ENCODE measurements around the gene RAB4A.
A peak's percentile ranks its signal among the peaks of the same experiment; 100 is the strongest.

Gene RAB4A

GRCh38 chr1:229280037-229280828 lies 9.3 kb downstream of the RAB4A start:
- DNase-seq (ENCODE audit: insufficient read length, low spot score) (no peak), FAIRE-seq (no peak)
- TF ChIP-seq PAX5 (IDR thresholded peaks at IDR 0.05; ENCODE audit: insufficient read depth, low read length, severe bottlenecking) (no peak), POLR2AphosphoS5 (IDR thresholded peaks at IDR 0.05; ENCODE audit: low read depth, low read length) (no peak), SPI1 (IDR thresholded peaks at IDR 0.05; ENCODE audit: low read depth, low read length) (no peak), TAF1 (IDR thresholded peaks at IDR 0.05; ENCODE audit: low read depth, low read length) (no peak), POLR2A (IDR thresholded peaks at IDR 0.05; ENCODE audit: low read depth, low read length) (no peak), POU2F2 (IDR thresholded peaks at IDR 0.05; ENCODE audit: low read depth, low read length) (no peak)

DNA sequence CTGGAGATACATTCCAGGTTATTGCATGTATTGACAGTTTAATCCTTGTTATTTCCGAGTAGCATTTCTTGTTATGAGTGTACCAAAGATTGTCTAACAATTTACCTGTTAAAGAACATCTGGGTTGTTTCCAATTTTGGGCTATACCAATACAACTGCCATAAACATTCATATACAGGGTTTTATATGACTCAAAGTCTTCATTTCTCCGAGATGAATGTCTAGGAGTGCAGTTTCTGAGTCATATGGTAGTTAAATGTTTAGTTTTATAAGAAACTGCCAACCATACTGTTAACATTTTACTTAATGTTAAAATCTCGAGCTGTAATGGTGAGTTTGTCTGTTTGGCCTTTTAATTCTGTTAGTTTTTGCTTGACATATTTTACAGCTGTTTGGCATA lies 10.0 kb downstream of the RAB4A start:
- FAIRE-seq (no peak), DNase-seq (ENCODE audit: insufficient read length, low spot score) (no peak)
- TF ChIP-seq SPI1 (IDR thresholded peaks at IDR 0.05; ENCODE audit: low read depth, low read length) = no peak
- TF ChIP-seq POU2F2 (IDR thresholded peaks at IDR 0.05; ENCODE audit: low read depth, low read length) = no peak
- no peak for TF ChIP-seq TAF1 (IDR thresholded peaks at IDR 0.05; ENCODE audit: low read depth, low read length)
- no peak for TF ChIP-seq POLR2A (IDR thresholded peaks at IDR 0.05; ENCODE audit: low read depth, low read length)
- no peak for TF ChIP-seq POLR2AphosphoS5 (IDR thresholded peaks at IDR 0.05; ENCODE audit: low read depth, low read length)
- TF ChIP-seq PAX5 (IDR thresholded peaks at IDR 0.05; ENCODE audit: insufficient read depth, low read length, severe bottlenecking) = no peak

DNA sequence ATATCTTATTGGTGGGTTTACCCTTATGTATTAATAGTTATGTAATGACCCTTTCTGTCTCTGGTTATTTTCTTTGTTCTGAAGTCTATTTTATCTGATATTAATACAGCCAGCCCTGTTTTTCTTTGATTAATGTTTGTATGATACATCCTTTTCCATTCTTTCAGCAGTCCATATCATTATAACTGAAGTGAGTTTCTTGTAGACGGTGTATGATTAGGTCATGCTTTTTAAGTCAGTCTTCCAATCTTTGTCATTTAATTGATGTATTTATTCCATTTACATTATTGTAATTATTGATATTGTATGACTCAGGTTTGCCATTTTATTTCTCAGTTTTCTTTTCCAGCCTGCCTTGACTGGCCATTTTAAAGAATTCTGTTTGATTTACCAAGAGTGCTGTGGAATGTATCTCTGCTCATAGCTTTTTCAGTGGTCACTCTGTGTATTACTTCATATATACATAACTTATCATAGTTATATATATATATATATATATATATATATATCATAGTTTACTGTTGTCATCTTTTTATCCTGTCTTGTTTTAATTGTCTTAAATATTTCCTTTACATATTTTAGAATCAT lies 10.5 kb downstream of the RAB4A start:
- no peak for TF ChIP-seq TAF1 (IDR thresholded peaks at IDR 0.05; ENCODE audit: low read depth, low read length)
- TF ChIP-seq POLR2AphosphoS5 (IDR thresholded peaks at IDR 0.05; ENCODE audit: low read depth, low read length) = no peak
- TF ChIP-seq PAX5 (IDR thresholded peaks at IDR 0.05; ENCODE audit: insufficient read depth, low read length, severe bottlenecking) = no peak
- TF ChIP-seq POLR2A (IDR thresholded peaks at IDR 0.05; ENCODE audit: low read depth, low read length) = no peak
- TF ChIP-seq SPI1 (IDR thresholded peaks at IDR 0.05; ENCODE audit: low read depth, low read length) = no peak
- TF ChIP-seq POU2F2 (IDR thresholded peaks at IDR 0.05; ENCODE audit: low read depth, low read length) = no peak
- FAIRE-seq (no peak), DNase-seq (ENCODE audit: insufficient read length, low spot score) (no peak)

DNA sequence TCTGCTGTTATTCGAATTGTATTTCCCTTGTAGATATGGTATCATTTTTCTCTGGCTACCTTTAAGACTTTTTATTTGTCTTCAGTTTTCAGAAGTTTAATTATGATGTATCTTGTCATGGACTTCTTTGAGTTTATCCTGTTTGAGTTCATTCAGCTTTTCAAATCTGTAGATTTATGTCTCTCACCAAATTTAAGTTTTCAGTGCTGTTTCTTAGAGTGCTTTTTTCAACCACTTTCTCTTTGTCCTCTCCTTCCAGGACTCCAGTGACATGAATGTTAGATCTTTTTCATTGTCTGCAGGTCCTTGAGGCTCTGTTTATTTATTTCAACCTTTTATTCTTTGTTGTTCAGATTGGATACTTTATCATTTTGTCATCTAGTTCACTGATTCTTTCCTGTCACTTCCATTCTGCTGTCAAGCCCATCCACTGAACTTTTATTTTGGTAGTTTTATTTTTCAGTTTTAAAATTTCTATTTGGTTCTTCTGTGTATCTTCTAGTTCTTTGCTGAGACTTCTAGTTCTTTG lies 11.4 kb downstream of the RAB4A start:
- DNase-seq (ENCODE audit: insufficient read length, low spot score) (no peak), FAIRE-seq (no peak)
- TF ChIP-seq TAF1 (IDR thresholded peaks at IDR 0.05; ENCODE audit: low read depth, low read length) (no peak), POLR2A (IDR thresholded peaks at IDR 0.05; ENCODE audit: low read depth, low read length) (no peak), PAX5 (IDR thresholded peaks at IDR 0.05; ENCODE audit: insufficient read depth, low read length, severe bottlenecking) (no peak), POLR2AphosphoS5 (IDR thresholded peaks at IDR 0.05; ENCODE audit: low read depth, low read length) (no peak), SPI1 (IDR thresholded peaks at IDR 0.05; ENCODE audit: low read depth, low read length) (no peak), POU2F2 (IDR thresholded peaks at IDR 0.05; ENCODE audit: low read depth, low read length) (no peak)

DNA sequence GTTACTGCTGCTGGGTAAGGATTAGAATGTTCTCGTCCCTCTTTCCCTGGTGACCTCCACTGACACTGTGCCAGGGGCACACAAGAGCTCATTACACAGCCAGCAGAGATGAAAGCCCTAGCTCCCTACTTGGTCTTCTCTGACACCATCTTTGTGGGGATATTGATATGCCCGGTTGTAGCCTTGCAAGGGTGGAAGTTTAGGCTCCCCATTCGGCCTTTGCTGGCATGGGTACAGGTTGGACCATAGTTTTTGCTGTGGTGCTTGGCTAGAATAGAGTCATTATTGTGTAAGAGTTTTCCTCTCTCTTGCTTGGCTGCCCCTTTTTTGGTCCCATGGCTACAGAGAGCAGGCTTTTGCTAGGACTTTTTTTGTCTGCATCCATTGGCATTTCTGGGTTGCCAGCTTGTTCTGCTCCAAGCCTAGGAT lies 12.3 kb downstream of the RAB4A start:
- FAIRE-seq = peak; percentile 5
- no peak for DNase-seq (ENCODE audit: insufficient read length, low spot score)
- TF ChIP-seq POLR2AphosphoS5 (IDR thresholded peaks at IDR 0.05; ENCODE audit: low read depth, low read length) = no peak
- TF ChIP-seq PAX5 (IDR thresholded peaks at IDR 0.05; ENCODE audit: insufficient read depth, low read length, severe bottlenecking) = no peak
- no peak for TF ChIP-seq POLR2A (IDR thresholded peaks at IDR 0.05; ENCODE audit: low read depth, low read length)
- no peak for TF ChIP-seq SPI1 (IDR thresholded peaks at IDR 0.05; ENCODE audit: low read depth, low read length)
- TF ChIP-seq TAF1 (IDR thresholded peaks at IDR 0.05; ENCODE audit: low read depth, low read length) = no peak
- TF ChIP-seq POU2F2 (IDR thresholded peaks at IDR 0.05; ENCODE audit: low read depth, low read length) = no peak

DNA sequence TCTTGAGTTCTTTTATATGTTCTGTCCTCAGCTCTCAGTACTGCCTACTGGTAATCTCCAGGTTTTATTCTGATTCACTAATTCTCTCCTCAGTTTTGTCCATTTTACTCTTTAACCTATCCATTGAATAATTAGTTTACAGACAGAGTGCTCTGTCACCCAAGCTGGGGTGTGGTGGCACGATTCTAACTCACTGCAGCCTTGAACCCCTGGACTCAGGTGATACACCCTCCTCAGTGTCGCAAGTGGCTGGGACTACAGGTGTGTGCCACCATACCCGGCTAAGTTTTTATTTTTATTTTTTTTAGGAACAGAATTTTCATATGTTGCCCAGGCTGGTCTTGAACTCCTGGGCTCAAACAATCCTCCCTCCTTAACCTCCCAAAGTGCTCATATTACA lies 14.0 kb downstream of the RAB4A start:
- TF ChIP-seq POLR2AphosphoS5 (IDR thresholded peaks at IDR 0.05; ENCODE audit: low read depth, low read length) (no peak), POLR2A (IDR thresholded peaks at IDR 0.05; ENCODE audit: low read depth, low read length) (no peak), SPI1 (IDR thresholded peaks at IDR 0.05; ENCODE audit: low read depth, low read length) (no peak), POU2F2 (IDR thresholded peaks at IDR 0.05; ENCODE audit: low read depth, low read length) (no peak), TAF1 (IDR thresholded peaks at IDR 0.05; ENCODE audit: low read depth, low read length) (no peak), PAX5 (IDR thresholded peaks at IDR 0.05; ENCODE audit: insufficient read depth, low read length, severe bottlenecking) (no peak)
- DNase-seq (ENCODE audit: insufficient read length, low spot score) = no peak
- no peak for FAIRE-seq

DNA sequence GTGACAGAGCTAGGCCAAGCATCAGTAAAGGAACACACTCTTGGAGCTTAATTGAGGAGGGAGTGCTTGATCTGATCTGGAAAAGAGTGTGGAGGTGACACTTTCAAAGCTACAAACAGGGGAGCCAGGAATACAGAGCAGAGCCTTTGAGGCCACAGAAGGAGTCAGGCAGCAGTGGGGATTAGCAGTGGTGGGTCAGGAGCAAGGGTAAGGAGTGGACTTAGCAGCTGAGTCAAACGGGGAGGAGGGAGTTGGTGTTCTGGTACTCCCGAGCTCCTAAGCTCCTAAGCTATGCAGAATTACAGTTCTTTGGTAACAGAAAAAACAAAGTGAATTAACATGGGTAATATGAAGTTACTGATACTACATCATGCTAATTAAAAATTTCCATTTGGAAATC lies 14.5 kb downstream of the RAB4A start:
- FAIRE-seq (peak; percentile 56), DNase-seq (ENCODE audit: insufficient read length, low spot score) (no peak)
- TF ChIP-seq TAF1 (IDR thresholded peaks at IDR 0.05; ENCODE audit: low read depth, low read length) = no peak
- TF ChIP-seq POU2F2 (IDR thresholded peaks at IDR 0.05; ENCODE audit: low read depth, low read length) = no peak
- TF ChIP-seq POLR2A (IDR thresholded peaks at IDR 0.05; ENCODE audit: low read depth, low read length) = no peak
- TF ChIP-seq PAX5 (IDR thresholded peaks at IDR 0.05; ENCODE audit: insufficient read depth, low read length, severe bottlenecking) = no peak
- no peak for TF ChIP-seq POLR2AphosphoS5 (IDR thresholded peaks at IDR 0.05; ENCODE audit: low read depth, low read length)
- no peak for TF ChIP-seq SPI1 (IDR thresholded peaks at IDR 0.05; ENCODE audit: low read depth, low read length)

- TF ChIP-seq POU2F2 (IDR thresholded peaks at IDR 0.05; ENCODE audit: low read depth, low read length) = no peak
- no peak for TF ChIP-seq TAF1 (IDR thresholded peaks at IDR 0.05; ENCODE audit: low read depth, low read length)
- TF ChIP-seq SPI1 (IDR thresholded peaks at IDR 0.05; ENCODE audit: low read depth, low read length) = no peak
- TF ChIP-seq POLR2AphosphoS5 (IDR thresholded peaks at IDR 0.05; ENCODE audit: low read depth, low read length) = no peak
- TF ChIP-seq PAX5 (IDR thresholded peaks at IDR 0.05; ENCODE audit: insufficient read depth, low read length, severe bottlenecking) = no peak
- FAIRE-seq (peak; percentile 38), DNase-seq (ENCODE audit: insufficient read length, low spot score) (no peak)
These were observed 15.3 kb downstream of the RAB4A start for GRCh38 chr1:229286099-229286766.

DNA sequence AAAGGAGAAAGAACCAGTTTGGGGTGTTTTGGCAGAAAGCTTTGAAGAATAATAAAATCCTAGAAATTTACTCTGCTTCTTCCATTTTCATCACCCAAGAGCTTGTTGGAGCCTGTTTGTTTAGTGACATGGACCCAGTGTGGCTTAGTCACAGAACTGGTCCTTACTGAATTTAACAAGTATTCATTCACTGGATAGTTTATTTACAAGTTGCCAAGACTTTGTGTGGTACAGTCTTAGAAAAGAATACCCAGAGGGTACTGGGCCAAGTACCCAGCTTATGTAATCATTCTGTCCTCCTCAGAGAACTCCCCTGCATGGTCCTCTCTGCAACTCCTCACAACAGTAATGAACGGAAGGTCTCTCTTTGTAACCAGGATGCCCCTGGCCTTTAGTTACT lies 16.4 kb downstream of the RAB4A start:
- TF ChIP-seq POU2F2 (IDR thresholded peaks at IDR 0.05; ENCODE audit: low read depth, low read length) (no peak), POLR2AphosphoS5 (IDR thresholded peaks at IDR 0.05; ENCODE audit: low read depth, low read length) (no peak), PAX5 (IDR thresholded peaks at IDR 0.05; ENCODE audit: insufficient read depth, low read length, severe bottlenecking) (no peak), SPI1 (IDR thresholded peaks at IDR 0.05; ENCODE audit: low read depth, low read length) (no peak), POLR2A (IDR thresholded peaks at IDR 0.05; ENCODE audit: low read depth, low read length) (no peak), TAF1 (IDR thresholded peaks at IDR 0.05; ENCODE audit: low read depth, low read length) (no peak)
- DNase-seq (ENCODE audit: insufficient read length, low spot score) (no peak), FAIRE-seq (no peak)
